Stimulated activated CD8-positive, alpha-beta memory T cell treated with anti-CD3 and anti-CD28 coated beads, Interleukin-15, amount 100 ng/mL, for 48 hours (primary cell): ENCODE measurements around the gene SLC38A3.

Source experiments
- DNase-seq, 2 donors: peaks; one replicate each; pipeline ENCODE4 v3.0.0-alpha.2; 2020; ENCODE audit warnings: low read depth in 2 of 2

The SLC38A3 gene

DNA sequence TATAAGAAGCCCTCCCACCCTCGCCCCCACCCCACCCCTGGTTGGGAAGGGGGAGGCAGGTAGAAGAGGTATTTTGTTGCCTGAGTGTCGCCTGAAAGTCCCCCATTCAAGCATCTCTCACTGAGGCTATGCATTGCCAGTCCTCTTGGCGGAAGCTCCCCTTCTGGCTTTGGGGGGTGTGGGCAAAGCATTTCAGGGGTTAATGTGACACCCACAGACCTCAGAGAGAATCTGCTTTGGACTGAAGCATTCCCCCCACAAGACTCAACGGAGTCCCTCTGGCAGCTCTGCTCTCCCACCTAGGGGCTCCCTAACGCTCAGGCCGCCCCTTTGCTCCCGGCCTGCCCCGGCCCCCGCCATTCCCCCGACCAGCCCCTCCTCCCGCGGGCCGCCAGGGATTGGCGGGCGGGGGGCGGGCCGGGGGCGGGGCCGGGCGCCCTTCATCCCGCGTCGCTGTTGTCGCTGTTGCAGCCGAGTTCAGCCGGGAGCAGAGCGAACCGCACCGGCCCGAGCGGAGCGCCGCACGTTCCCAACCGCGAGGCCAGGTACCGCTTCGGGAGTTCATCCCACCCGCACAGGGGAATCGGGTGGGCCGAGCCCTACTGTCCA lies at the start of gene SLC38A3:
Gene SLC38A3 (plus strand): TSS at position 468 of the 609 bp plus-strand sequence. CDS start 8,929 bp downstream, outside the sequence.
- no peak for DNase-seq

GRCh38 chr3:50155491-50155878 lies 49.6 kb upstream of the SLC38A3 start:
- no peak for DNase-seq

GRCh38 chr3:50155891-50156290 lies 49.2 kb upstream of the SLC38A3 start:
- DNase-seq, result no peak

DNA sequence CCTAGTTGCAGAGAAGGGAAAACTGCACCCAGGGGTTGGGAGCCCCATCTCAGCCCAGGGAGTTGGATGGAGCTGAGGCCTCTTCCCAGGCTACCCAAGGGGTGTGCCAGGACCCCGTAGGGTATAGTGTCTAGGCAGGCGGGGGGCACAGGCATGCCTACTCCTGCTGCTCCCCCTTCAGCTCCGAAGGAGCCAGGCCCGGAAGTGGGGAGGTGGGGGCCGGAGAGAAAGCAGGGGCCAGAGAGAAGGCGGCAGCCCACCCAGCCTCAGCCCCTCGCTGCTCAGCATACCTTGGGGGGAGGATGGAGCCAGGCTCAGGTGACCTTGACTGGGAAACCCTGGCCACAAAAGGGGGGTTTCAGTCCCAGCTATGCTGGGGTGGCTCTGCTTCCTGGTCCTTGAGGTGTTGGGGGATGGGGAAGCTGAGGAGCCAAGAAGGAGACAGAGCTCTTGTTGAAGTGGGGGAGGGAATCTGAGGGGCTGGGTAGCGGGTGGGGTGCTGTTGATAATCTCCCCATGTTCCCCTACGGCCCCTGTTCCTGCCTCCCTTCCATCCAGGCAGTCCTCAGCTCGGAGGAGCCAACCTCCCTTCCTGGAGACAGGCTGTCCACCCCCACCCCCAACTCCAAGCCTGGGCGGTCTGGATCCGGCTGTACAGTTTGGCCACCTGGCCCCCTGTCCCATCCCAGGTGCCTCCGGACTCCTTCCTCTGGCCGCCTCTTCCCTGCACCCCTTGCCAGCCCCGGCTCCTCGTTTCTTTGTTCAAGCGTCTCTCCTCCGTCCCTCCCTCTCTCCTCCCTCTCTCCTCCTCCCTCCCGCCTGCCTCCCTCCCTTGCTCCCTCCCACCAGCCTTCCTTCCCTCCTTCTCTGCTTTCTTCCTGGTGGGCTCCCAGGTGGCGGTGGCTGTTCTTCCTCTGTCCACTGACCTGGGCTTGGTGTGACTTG lies 48.2 kb upstream of the SLC38A3 start:
- DNase-seq, result no peak

- no peak for DNase-seq
Observed at GRCh38 chr3:50157827-50158529, 47.1 kb upstream of the SLC38A3 start.

DNA sequence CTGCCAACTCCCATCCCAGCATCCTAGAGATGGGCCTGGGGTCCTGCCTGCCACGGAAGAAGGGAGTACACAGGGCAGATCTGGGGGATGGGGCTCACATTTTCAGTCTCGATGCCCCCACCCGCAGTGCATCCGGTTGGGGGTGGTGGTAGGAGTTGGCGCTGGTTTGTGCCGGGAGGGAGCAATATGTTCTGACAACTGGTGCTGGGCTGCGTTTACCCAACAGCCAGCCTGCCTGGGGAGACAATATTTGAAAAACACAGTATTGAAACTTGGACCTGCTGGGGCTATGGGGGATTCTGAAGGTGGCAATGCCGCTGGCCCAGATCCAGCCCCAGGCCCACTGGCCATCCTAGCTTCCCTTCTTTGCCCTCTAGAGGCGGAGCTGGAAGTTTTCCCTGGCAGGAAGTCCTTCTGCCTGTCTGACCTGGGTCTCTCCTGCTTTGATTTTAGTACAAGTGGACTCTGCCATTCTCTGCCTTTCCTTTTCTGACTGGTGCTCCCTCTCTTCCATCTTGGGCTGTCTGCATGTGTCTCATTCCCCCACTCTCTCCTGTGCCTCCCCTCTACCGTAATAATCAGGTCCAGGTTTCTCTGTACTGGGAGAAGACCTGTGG lies 46.4 kb upstream of the SLC38A3 start:
- no peak for DNase-seq

DNA sequence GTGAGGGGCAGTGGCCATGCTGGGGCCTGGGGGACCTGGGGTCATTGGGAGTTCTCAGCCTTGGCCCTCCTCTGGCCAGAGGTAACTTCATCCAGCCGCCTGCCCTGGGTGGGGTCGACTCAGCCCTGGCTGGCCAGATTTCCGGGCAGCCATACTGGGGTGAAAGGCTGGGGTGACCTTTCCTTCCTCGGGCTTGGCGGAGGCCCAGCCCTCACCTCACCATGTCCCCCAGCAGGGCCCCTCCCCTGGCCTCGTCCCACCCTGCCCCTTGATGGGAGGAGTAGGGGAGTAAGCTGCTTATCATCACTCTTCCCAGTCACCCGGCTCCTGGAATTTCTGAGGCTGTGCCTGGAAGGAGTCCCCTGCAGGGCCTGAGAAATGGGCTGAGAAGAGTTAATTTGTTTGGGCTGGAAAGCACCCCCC lies 44.5 kb upstream of the SLC38A3 start:
- DNase-seq, result no peak

- no peak for DNase-seq
Observed at GRCh38 chr3:50161320-50161719, 43.8 kb upstream of the SLC38A3 start.

DNA sequence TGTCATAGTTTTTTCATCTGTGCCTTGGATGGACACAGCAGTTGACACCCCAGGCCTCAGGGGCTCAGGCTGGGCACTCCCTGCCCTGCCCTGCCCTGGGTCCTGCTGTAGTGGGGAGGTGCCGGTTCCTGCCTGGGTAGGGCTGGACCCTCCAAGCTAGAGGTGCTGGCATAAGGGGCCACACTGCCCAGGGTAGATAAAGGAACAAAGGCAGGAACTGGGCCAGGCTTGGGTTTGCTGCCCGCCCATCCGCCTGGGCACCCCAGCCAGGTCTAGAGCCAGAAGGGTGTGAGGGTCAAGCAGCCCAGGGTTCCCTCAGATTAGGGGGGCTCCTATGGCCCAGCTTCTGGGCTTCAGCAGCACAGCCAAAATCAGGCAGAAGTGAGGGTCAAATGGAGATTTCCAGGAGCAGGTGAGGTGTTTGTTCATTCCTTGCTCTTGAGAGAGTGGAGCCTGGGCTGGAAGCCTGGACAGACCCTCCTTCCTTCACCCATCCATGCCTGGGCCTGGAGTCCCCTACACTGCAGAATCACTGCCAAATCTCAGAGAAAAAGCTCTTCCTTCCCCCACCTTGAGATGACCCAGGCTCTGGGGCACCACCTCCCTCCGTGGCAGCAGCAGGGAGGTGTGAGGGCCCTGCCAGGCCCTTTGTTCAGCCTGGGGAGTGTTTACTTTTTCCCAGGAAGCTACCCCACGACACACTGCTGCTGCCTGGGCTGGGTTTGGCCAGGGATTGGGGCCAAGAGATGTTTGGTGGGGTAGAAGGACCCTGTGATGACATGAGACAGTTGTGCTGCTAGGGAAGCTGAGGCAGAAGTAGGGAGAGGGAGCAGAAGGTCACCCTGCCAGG lies 42.8 kb upstream of the SLC38A3 start:
- no peak for DNase-seq

- no peak for DNase-seq
Observed at GRCh38 chr3:50163572-50164455, 41.3 kb upstream of the SLC38A3 start.

DNA sequence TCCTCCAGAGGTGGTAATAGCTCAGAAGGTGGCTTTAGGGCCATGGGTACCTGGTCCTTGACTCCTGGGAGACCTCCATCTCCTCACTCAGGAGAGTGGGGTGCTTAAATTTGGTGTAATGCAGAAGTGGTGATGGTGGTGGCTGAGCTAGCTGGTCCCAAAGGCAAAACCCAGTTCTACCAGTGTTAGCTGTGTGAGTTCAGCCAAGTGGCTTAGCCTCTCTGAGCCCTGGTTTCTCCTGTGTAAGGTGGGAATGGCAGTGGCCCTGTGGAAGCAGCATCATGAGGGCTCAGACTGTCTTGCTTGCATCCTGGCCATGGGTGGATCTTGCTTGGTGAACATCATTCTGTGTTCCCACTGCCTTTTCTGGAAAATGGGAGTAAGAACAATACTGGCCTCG lies 40.6 kb upstream of the SLC38A3 start:
- no peak for DNase-seq

DNA sequence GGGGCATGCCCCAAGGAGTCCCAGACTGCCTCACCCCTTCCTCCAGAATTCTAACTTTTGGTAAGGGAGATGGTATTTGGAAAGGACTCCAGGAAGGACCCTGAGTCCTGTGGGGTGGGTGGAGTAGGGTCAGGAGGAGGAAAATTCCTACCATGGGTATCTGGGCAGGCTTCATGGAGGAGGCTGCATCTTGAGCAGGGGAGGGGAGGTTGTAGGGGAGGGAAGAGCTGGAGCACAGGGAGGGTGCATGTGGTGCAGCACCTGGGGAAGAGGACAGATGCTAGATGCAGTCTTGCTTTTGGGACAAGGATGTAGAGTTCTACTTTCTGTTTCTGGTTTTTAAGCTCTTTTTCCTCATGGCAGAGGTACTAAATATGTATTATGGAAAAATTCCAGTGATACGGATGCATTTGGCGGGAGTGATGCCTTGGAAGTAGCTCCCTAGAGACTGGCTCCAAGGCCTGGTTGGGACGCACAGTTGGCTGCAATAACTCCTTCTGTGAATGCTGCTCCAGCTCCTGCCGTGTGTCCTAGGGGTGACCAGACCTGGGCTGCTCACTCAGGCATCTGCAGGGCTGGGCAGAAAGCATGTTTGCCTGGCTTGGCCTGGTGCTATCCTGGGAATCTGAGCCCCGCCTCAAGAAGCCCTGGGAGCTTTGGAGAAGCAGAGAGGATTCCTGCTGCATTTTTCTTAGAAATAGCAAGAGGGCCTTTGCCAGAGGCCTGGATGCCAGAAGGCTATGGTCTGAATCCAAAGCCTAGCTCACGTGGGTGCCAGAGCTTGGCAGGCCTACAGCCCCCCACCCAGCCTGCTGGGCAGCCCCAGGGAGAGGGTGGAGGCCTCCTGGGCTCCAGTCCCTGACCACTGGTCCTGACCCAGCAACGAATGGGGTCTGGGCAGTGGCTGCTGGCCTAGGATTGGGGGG lies 39.8 kb upstream of the SLC38A3 start:
- DNase-seq, result no peak

DNA sequence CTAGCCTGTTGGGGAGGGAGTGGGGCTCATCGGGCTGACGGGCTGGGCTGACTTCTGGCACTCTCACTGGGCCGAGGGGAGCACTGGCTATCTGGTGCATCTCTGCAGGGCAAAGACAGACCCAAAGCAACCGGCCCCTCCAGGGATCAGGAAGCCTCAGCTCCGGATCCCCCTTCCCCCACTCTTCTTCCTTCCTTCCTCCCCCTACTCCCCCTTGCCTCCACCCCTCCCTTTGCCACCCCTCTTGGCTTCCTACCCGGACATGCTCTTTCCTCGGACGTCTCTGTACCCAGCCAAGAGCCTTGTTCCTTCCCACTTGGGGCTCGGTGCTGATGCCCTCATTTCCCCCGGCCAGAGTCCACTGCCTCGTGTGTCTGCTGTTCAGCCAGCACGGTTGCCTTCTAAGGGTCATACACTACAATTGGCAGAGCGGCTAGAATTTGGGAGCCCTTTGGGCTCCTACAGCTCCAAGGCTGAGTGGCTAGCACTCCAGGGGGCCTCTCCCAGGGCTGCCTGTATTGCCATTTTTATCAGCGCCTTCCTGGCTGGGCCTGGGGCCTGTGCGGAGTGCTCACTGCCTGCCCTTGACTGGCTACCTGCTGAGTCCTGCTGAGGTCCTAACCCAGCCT lies 39.0 kb upstream of the SLC38A3 start:
- no peak for DNase-seq

- DNase-seq, result no peak
Observed at GRCh38 chr3:50166620-50167019, 38.5 kb upstream of the SLC38A3 start.

DNA sequence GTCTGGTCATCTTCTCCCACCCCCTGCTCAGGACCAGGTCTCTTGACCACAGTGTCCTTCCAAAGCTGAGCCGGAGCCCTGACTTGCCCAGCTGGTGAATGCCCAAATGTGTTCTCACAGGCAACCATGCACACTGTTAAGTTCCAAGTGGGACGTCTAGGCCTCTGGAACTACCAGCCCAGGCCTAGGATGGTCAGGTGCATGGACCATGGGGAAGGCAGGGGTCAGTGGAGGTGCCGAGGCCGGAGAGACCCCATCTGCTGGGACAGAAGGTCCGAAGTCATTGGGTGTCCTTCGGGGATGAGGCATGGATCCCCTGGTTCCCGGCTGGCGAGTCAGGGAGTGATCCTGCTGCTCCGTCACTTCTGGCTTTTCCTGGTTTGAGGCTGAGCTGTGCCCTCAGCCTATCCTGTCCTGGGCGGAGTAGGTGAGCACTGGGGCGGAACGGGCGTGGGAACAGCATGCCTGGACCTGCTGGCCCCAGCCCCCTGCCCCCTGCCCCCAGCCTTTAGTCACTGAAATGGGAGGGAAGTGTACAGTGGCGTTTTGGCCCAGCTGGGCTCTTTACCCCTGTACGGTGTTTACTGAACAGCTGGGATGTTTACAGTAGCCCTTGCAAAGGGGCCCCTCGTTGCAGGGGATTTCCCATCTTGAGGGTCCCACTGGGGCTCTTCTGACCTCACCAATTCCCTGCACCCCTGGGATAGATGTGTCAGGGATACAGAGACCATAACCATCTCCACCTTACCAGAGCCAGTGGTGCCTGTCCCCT lies 37.8 kb upstream of the SLC38A3 start:
- no peak for DNase-seq

- DNase-seq, result no peak
Observed at GRCh38 chr3:50167841-50168209, 37.2 kb upstream of the SLC38A3 start.

GRCh38 chr3:50168388-50168787 lies 36.7 kb upstream of the SLC38A3 start:
- no peak for DNase-seq

- DNase-seq, result no peak
Observed at GRCh38 chr3:50168791-50169190, 36.3 kb upstream of the SLC38A3 start.
